AG09319 (cell line): ENCODE results near the gene ALOXE3.

Source experiments
- DNase-seq: peaks from one replicate; pipeline ENCODE4 v3.0.0-alpha.2; 2010; ENCODE audit warnings: low read depth; ENCODE audit errors: extremely low read depth
- TF ChIP-seq, protein P1 (sequence below): IDR thresholded peaks from 2 replicates; pipeline ENCODE4 v1.5.1; 2011; ENCODE audit warnings: low read depth, mild to moderate bottlenecking, inconsistent platforms, low read length, moderate library complexity

ALOXE3 gene

GRCh38 chr17:8117980-8118768 lies at the start of gene ALOXE3:
Gene ALOXE3, minus strand, starts transcription at chr17:8118514. Its CDS starts 524 bp downstream, at chr17:8117990.
- DNase-seq, result no peak
- TF ChIP-seq, protein P1, sequence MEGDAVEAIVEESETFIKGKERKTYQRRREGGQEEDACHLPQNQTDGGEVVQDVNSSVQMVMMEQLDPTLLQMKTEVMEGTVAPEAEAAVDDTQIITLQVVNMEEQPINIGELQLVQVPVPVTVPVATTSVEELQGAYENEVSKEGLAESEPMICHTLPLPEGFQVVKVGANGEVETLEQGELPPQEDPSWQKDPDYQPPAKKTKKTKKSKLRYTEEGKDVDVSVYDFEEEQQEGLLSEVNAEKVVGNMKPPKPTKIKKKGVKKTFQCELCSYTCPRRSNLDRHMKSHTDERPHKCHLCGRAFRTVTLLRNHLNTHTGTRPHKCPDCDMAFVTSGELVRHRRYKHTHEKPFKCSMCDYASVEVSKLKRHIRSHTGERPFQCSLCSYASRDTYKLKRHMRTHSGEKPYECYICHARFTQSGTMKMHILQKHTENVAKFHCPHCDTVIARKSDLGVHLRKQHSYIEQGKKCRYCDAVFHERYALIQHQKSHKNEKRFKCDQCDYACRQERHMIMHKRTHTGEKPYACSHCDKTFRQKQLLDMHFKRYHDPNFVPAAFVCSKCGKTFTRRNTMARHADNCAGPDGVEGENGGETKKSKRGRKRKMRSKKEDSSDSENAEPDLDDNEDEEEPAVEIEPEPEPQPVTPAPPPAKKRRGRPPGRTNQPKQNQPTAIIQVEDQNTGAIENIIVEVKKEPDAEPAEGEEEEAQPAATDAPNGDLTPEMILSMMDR, result no peak

GRCh38 chr17:8167526-8167925 lies 49.2 kb upstream of the ALOXE3 start:
- DNase-seq, result no peak

DNA sequence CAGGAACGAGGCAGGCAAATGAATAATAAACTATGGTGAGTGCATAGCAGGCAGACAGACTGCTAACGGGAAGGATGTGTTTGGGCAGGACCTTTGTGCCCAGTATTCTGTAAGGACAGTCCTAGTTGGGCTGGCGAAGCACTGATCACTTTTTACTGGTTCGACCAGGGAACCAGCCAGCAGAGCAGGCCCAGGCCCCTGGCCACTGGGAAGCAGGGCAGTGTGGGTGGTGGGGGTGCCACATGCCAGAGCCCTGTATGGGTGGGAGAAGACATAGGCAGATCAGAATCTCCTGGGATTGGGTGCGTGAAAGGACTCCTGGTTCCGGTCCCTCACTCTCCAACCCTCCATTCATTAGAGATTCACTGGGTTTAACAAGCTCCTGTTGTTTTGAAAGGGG lies 48.4 kb upstream of the ALOXE3 start:
- TF ChIP-seq, protein P1, result no peak
- DNase-seq, result no peak

More at GRCh38 chr17:8167526-8167925, 49.2 kb upstream of the ALOXE3 start:
- TF ChIP-seq, protein P1, result no peak

GRCh38 chr17:8164815-8165131 lies 46.5 kb upstream of the ALOXE3 start:
- no peak for DNase-seq
- TF ChIP-seq, protein P1, result no peak

DNA sequence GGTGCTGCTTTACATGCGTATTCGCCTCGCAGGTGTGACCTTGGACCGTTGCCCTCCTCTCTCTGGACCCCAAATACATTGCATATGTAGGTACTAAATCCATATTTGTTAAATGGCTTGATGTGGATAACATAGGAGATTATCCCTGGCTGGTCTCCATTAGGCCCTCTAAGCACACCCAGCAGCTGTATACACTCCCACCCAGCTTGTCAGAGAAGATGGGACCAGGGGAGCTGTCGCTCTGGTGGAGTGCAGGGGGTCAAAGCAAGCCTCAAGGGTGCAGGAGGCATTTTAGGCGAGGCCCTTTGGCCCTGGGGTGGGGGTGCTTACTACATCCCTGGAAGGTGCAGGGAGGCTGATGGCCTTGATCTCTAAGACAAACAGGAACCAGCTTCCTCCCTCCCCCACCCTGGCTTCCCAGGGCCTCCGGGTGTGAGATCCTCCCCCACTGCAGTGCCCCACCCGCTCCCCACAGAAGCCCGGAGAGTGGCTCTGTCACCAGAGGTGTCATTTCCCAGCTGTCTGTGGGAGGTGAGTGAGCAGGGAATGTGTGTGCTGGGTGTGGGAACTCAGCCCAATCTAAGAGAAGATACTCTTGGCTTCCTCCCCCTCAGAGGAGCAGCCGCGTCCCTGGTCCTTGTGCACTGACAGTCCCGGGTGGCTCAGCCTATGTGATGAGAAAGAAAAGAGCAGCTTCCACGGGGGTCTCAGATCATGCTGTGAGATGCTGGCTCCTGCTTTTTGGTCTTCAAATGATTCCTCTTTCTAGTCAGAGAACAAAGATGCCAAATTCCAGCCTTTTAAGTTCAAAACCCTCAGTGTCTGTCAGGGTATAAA lies 45.9 kb upstream of the ALOXE3 start:
- TF ChIP-seq, protein P1, result no peak
- DNase-seq, result no peak

DNA sequence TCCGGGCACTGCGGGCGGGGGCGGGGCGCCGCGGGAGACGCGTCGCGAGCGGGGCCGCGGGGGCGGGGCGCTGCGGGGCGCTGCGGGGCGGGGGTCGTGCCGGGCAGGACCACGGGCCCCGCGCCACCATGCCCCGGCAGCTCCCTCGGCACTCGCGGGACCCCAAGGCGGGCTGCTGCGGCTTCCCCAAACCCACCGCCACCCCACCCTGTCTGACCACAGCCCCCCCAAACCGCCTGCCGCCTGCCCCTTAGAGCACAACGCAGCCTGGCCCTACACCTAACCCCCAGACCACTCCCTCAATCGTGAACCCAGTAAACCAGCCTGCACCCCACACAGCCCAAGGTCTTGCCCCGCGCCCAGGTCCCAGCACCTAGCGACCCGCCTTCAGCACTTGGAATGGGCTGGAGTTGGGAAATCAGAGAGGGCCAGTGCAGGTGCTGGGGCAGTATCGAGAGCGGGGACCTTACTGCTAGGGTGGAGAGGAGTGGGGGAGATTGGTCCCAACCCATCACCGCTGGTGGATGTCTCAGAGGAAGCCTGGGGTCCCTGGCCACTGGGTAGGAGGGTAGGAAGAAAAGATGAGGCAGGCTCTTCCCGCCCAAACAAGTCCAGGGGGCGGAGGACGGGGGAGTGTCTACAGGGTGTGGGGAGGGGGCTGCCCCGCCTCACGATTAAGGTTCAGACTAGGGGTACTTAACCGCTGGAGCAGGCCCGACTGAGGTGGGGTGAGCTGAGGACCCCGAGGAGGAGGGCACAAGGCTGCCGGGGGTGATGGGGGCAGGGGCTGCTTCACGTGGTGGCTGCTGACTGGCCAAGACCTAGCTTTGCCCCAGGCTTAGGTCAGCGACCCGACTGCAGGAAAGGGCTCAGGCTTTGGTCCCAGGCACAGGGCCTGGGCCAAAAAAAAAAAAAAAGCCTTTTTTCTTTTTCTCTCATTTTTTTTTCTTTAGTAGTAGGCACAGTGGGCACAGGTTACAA lies 45.0 kb upstream of the ALOXE3 start:
- no peak for DNase-seq
- TF ChIP-seq, protein P1, result no peak
